ENCODE results near the gene STX8.

GRCh38 chr17:9229826-9230201, 345.8 kb downstream of the STX8 start:
- TF ChIP-seq CTCF (IDR thresholded peaks at IDR 0.05) = no peak
- no peak for TF ChIP-seq POLR2AphosphoS5 (IDR thresholded peaks at IDR 0.05)

Measured in stomach (tissue), 4 donors.